GM18907 (cell line): ENCODE data around the gene ADAMTS6.
A peak's percentile ranks its signal among the peaks of the same experiment; 100 is the strongest.
"Not testable (repeated sequence)": the region's sequence is repeated elsewhere in the genome, so short reads cannot be mapped to it uniquely, and the experiment has no call there.

Experiments
- ATAC-seq: cut with Tn5 transposase; IDR thresholded peaks from one replicate; pipeline ENCODE4 v1.9.1; 2021; ENCODE audit warnings: mild to moderate bottlenecking, moderate library complexity; ENCODE audit not compliant: unreplicated experiment

The ADAMTS6 gene

GRCh38 chr5:65481635-65482295 lies at the start of gene ADAMTS6:
ADAMTS6 (minus strand) TSS chr5:65481920; CDS start chr5:65473673, 8,247 bp downstream.
- peak; percentile 88 for ATAC-seq

GRCh38 chr5:65530904-65531303 lies 49.2 kb upstream of the ADAMTS6 start:
- no peak for ATAC-seq

- ATAC-seq = no peak
Measured at GRCh38 chr5:65525726-65526125, 44.0 kb upstream of the ADAMTS6 start.

- ATAC-seq = no peak
Measured at GRCh38 chr5:65512170-65512937, 30.6 kb upstream of the ADAMTS6 start.

- no peak for ATAC-seq
Measured at GRCh38 chr5:65508978-65509377, 27.3 kb upstream of the ADAMTS6 start.

GRCh38 chr5:65506961-65507360 lies 25.2 kb upstream of the ADAMTS6 start:
- no peak for ATAC-seq

- no peak for ATAC-seq
Measured at GRCh38 chr5:65489119-65489518, 7.4 kb upstream of the ADAMTS6 start.

- not testable (repeated sequence) for ATAC-seq
Measured at GRCh38 chr5:65488038-65488687, 6.4 kb upstream of the ADAMTS6 start.

- ATAC-seq = not testable (repeated sequence)
Measured at GRCh38 chr5:65486803-65487202, 5.1 kb upstream of the ADAMTS6 start.

- ATAC-seq = no peak
Measured at GRCh38 chr5:65485405-65485804, 3.7 kb upstream of the ADAMTS6 start.

- peak; percentile 65 for ATAC-seq
Measured at GRCh38 chr5:65483546-65484346, 2.0 kb upstream of the ADAMTS6 start.

- no peak for ATAC-seq
Measured at GRCh38 chr5:65482736-65483545, 1.2 kb upstream of the ADAMTS6 start.

GRCh38 chr5:65482296-65482735 lies 596 bp upstream of the ADAMTS6 start:
- ATAC-seq = peak; percentile 4

GRCh38 chr5:65481171-65481581 lies 544 bp downstream of the ADAMTS6 start:
- ATAC-seq = peak; percentile 25

GRCh38 chr5:65480306-65480865 lies 1.3 kb downstream of the ADAMTS6 start:
- peak; percentile 40 for ATAC-seq

GRCh38 chr5:65479527-65479926 lies 2.2 kb downstream of the ADAMTS6 start:
- no peak for ATAC-seq

GRCh38 chr5:65478336-65478735 lies 3.4 kb downstream of the ADAMTS6 start:
- no peak for ATAC-seq

- ATAC-seq = no peak
Measured at GRCh38 chr5:65475895-65476294, 5.8 kb downstream of the ADAMTS6 start.

GRCh38 chr5:65475336-65475735 lies 6.4 kb downstream of the ADAMTS6 start:
- no peak for ATAC-seq
